Spleen (tissue), 11 donors: ENCODE measurements around the gene MAGED2. TPM values are rescaled to one million over a fixed set of nuclear protein-coding genes. Genes with fewer than 3 reads are reported as not detected.

Source experiments
- DNase-seq: peaks from one replicate; pipeline ENCODE4 v3.0.0-alpha.2; 2020
- H3K27ac ChIP-seq, 8 donors: fragments of 200-600 bp; sonication (generic) in 7 of 8; 1 replicate in 4 of 8; 2 replicates in 4 of 8; pipeline versions ENCODE4 v1.5.0 to v1.8.0; 2016 to 2021; ENCODE audit warnings: inconsistent platforms in 4 of 8, mild to moderate bottlenecking in 4 of 8, moderate library complexity in 1 of 8
- H3K27me3 ChIP-seq, 7 donors: fragments of 200-600 bp; sonication (generic) in 6 of 7; replicated peaks in 1 of 7; 1 replicate in 4 of 7; 2 replicates in 3 of 7; pipeline versions ENCODE4 v1.5.0 to v1.8.0; 2016 to 2021; ENCODE audit warnings: inconsistent platforms in 3 of 7, mild to moderate bottlenecking in 1 of 7
- H3K36me3 ChIP-seq, 6 donors: fragments of 200-600 bp; sonication (generic) in 5 of 6; 1 replicate in 4 of 6; 2 replicates in 2 of 6; pipeline versions ENCODE4 v1.5.0 to v1.8.0; 2016 to 2021; ENCODE audit warnings: inconsistent platforms in 2 of 6
- H3K4me1 ChIP-seq, 6 donors: fragments of 200-600 bp; sonication (generic) in 5 of 6; 1 replicate in 3 of 6; 2 replicates in 3 of 6; pipeline versions ENCODE4 v1.5.0 to v1.8.0; 2016 to 2021; ENCODE audit warnings: inconsistent platforms in 3 of 6
- H3K4me3 ChIP-seq, 8 donors: fragments of 200-600 bp; sonication (generic) in 7 of 8; 1 replicate in 4 of 8; 2 replicates in 4 of 8; pipeline versions ENCODE4 v1.5.0 to v1.8.0; 2016 to 2021; ENCODE audit warnings: inconsistent platforms in 4 of 8, mild to moderate bottlenecking in 4 of 8, moderate library complexity in 2 of 8
- H3K9me3 ChIP-seq, 8 donors: fragments of 200-600 bp; sonication (generic) in 7 of 8; 1 replicate in 4 of 8; 2 replicates in 4 of 8; pipeline versions ENCODE4 v1.5.0 to v1.8.0; 2016 to 2021; ENCODE audit warnings: inconsistent platforms in 4 of 8
- POLR2A ChIP-seq, 3 donors: fragments of 450-650 bp; IDR thresholded peaks; one replicate each; pipeline ENCODE4 v1.5.1; 2017; ENCODE audit warnings: antibody characterized with exemption in 3 of 3, mild to moderate bottlenecking in 1 of 3
- POLR2AphosphoS5 ChIP-seq, 3 donors: sonication (generic); formaldehyde crosslinking; IDR thresholded peaks; one replicate each; pipeline ENCODE4 v1.5.1; 2017; ENCODE audit warnings: antibody characterized with exemption in 3 of 3
- WGBS, 5 donors: extraction: QIAGEN DNeasy Blood & Tissue Kit in 3 of 5; methylation state at CpG; one replicate each; pipeline versions ENCODE4 v1.1.5 to v1.1.7; 2013 to 2018; 5-methylcytosine and 5-hydroxymethylcytosine counted together
- intact Hi-C: fragments of 100-400 bp; cut with DNase I; formaldehyde crosslinking; loops from one replicate; pipeline ENCODE4 v1.15.0; 2023; ENCODE audit warnings: low total_unique reads
- polyA plus RNA-seq, 3 donors: library from polyadenylated mRNA; stranded (reverse); fragments of 200-250 nt; gene quantifications; one replicate each; pipeline ENCODE4 v1.2.1, GENCODE V29; 2013
- total RNA-seq, 7 donors: library from RNA; depleted of rRNA in 3 of 7; stranded (reverse); fragments of >200 nt in 3 of 7; fragmentation: NEBNext Ultra II Directional in 4 of 7; extraction: Animal tissue kit (Norgen Biotek cat#: 25700) in 4 of 7; gene quantifications; one replicate each; pipeline versions ENCODE4 v1.1.0 to v1.2.1, GENCODE V29; 2016 to 2021
- TF ChIP-seq, protein P1 (sequence below), 11 experiments: fragments of 200-600 bp in 7 of 11; fragments of 450-650 bp in 4 of 11; sonication (generic) in 4 of 11; IDR thresholded peaks in 8 of 11; conservative IDR thresholded peaks in 3 of 11; 1 replicate in 7 of 11; 2 replicates in 4 of 11; pipeline versions ENCODE4 v1.4.0 to v1.8.0; 2016 to 2021; ENCODE audit warnings: antibody characterized with exemption in 11 of 11, inconsistent platforms in 4 of 11, mild to moderate bottlenecking in 1 of 11
- donor health status: healthy with polysubstance abuse.
- donor health status: DM: no; HTN: no; CAD: no; lungs with moderate emphysema.
- donor health status: DM: no; HTN: no; CAD: no.
- donor health status: Bipolar disorder and iron deficiency.
- donor health status: healthy.
- donor health status: DM: no; HTN: no; CAD: no.
- donor health status: DM: yes; HTN: yes; CAD: no.

Gene MAGED2
- total and polyA plus RNA-seq, 10 donors: 37.6 to 79.0 (median 66.2) TPM

DNA sequence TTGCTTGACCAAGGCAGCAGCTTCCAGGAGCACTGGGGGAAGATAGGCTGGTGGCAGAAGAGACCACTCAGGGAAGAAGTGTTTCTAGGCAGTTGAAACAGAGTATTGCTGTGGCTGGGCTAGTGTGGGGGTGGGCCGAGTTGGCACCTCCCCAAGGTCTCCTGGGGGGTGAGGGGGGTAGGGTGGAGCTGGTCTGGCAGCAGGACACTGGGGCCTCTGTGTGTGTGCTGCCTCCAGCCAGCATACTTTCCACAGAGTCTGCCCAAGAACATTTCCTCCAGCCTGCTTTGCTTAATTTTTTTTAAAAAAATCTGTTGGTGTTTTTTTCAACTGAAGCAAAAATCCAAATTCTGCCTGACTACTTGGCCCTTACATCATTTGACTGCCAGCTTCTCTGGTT is 13.5 kb upstream of the MAGED2 start:
- Histone ChIP-seq H3K27ac (no peak overlapping the region), H3K9me3 (no peaks in the 10 kb centered on the region), H3K4me1 (no peaks in the 10 kb centered on the region), H3K4me3 (no peak overlapping the region), H3K27me3 (peaks cover 0 to 6% (median 0%) of the 10 kb centered on the region in 7 donors), H3K36me3 (no peaks in the 10 kb centered on the region)
- WGBS, 5 donors: 13 to 27% (median 21%) methylated on average over 1 of the region's 1 CpG
- no peak for DNase-seq
- TF ChIP-seq POLR2AphosphoS5 (IDR thresholded peaks at IDR 0.05) (no peak), POLR2A (IDR thresholded peaks at IDR 0.05) (no peak)
- TF ChIP-seq, protein P1, sequence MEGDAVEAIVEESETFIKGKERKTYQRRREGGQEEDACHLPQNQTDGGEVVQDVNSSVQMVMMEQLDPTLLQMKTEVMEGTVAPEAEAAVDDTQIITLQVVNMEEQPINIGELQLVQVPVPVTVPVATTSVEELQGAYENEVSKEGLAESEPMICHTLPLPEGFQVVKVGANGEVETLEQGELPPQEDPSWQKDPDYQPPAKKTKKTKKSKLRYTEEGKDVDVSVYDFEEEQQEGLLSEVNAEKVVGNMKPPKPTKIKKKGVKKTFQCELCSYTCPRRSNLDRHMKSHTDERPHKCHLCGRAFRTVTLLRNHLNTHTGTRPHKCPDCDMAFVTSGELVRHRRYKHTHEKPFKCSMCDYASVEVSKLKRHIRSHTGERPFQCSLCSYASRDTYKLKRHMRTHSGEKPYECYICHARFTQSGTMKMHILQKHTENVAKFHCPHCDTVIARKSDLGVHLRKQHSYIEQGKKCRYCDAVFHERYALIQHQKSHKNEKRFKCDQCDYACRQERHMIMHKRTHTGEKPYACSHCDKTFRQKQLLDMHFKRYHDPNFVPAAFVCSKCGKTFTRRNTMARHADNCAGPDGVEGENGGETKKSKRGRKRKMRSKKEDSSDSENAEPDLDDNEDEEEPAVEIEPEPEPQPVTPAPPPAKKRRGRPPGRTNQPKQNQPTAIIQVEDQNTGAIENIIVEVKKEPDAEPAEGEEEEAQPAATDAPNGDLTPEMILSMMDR (IDR thresholded peaks at IDR 0.05 in 8 of 11, conservative IDR thresholded peaks at IDR 0.05 in 3 of 11): no peak
- intact Hi-C loops: no loop called here

GRCh38 chrX:54794795-54795194 is 12.8 kb upstream of the MAGED2 start:
- DNase-seq: no peak
- H3K36me3 ChIP-seq: no peaks in the 10 kb centered on the region
- H3K27ac ChIP-seq: no peak overlapping the region
- H3K27me3 ChIP-seq: peaks cover 0 to 6% (median 0%) of the 10 kb centered on the region in 7 donors
- no peak overlapping the region for H3K4me3 ChIP-seq
- intact Hi-C loops: no loop called here
- no peaks in the 10 kb centered on the region for H3K4me1 ChIP-seq
- no peaks in the 10 kb centered on the region for H3K9me3 ChIP-seq
- 61 to 93% (median 86%) methylated on average over 4 of the region's 4 CpGs for WGBS, 5 donors
- TF ChIP-seq POLR2AphosphoS5 (IDR thresholded peaks at IDR 0.05) (no peak), POLR2A (IDR thresholded peaks at IDR 0.05) (no peak)
- TF ChIP-seq, protein P1 (IDR thresholded peaks at IDR 0.05 in 8 of 11, conservative IDR thresholded peaks at IDR 0.05 in 3 of 11): no peak

GRCh38 chrX:54798137-54798536 is 9.4 kb upstream of the MAGED2 start, which contains the start of gene ITIH6:
ITIH6 (minus strand) TSS chrX:54798255; CDS start chrX:54798210, 45 bp downstream.
- no peaks in the 10 kb centered on the region for H3K9me3 ChIP-seq
- H3K27me3 ChIP-seq: no peaks in the 10 kb centered on the region
- no peak within 1 kb of the TSS for H3K4me3 ChIP-seq
- TF ChIP-seq POLR2A (IDR thresholded peaks at IDR 0.05): no peak
- no peak for TF ChIP-seq POLR2AphosphoS5 (IDR thresholded peaks at IDR 0.05)
- TF ChIP-seq, protein P1 (IDR thresholded peaks at IDR 0.05 in 8 of 11, conservative IDR thresholded peaks at IDR 0.05 in 3 of 11): no peak
- no peaks in the 10 kb centered on the region for H3K4me1 ChIP-seq
- 54 to 84% (median 63%) methylated on average over 2 of the region's 2 CpGs for WGBS, 5 donors
- DNase-seq: no peak
- H3K36me3 ChIP-seq: no peaks in the 10 kb centered on the region
- no peak within 1 kb of the TSS for H3K27ac ChIP-seq
- intact Hi-C loops: no loop called here

DNA sequence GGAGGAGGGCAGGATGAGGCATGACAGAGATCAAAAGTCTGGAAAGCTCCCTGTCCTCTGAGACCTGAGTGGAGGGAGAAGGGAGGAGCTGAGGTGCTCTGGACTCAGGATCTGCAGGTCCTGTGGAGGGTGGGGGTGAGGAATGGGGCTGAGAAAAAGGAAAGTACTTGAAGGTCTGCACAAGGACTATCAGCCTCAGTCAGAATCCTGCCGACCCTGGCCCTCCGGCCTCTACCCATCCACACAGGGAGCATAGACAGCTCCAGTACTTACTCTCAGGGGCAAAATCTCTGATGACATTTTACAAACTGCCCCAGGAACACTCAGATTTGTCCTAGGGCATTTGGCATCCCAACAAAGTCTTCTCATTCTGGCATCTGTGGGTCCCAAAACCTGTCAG is 8.5 kb upstream of the MAGED2 start:
- no peaks in the 10 kb centered on the region for H3K4me1 ChIP-seq
- H3K9me3 ChIP-seq: no peaks in the 10 kb centered on the region
- H3K4me3 ChIP-seq: no peak overlapping the region
- DNase-seq: no peak
- H3K27me3 ChIP-seq: no peaks in the 10 kb centered on the region
- intact Hi-C loops: no loop called here
- no peak overlapping the region for H3K27ac ChIP-seq
- 73 to 92% (median 79%) methylated on average over 2 of the region's 2 CpGs for WGBS, 5 donors
- H3K36me3 ChIP-seq: no peaks in the 10 kb centered on the region
- TF ChIP-seq POLR2A (IDR thresholded peaks at IDR 0.05) (no peak), POLR2AphosphoS5 (IDR thresholded peaks at IDR 0.05) (no peak)
- TF ChIP-seq, protein P1 (IDR thresholded peaks at IDR 0.05 in 8 of 11, conservative IDR thresholded peaks at IDR 0.05 in 3 of 11): no peak
